ENCODE results near the gene JMY.
"Not testable (repeated sequence)": the region's sequence is repeated elsewhere in the genome, so short reads cannot be mapped to it uniquely, and the experiment has no call there.

JMY gene

GRCh38 chr5:79237740-79238560 is 2.0 kb downstream of the JMY start:
- no peak for DNase-seq

- DNase-seq = no peak
These were observed 4.6 kb downstream of the JMY start for GRCh38 chr5:79240561-79240960.

- no peak for DNase-seq
These were observed 5.6 kb downstream of the JMY start for GRCh38 chr5:79241535-79241979.

- DNase-seq = no peak
These were observed 6.5 kb downstream of the JMY start for GRCh38 chr5:79242242-79243039.

- DNase-seq = no peak
These were observed 7.3 kb downstream of the JMY start for GRCh38 chr5:79243224-79243623.

- DNase-seq = not testable (repeated sequence)
These were observed 18.1 kb downstream of the JMY start for GRCh38 chr5:79254067-79254466.

GRCh38 chr5:79255786-79256557 is 20.0 kb downstream of the JMY start:
- DNase-seq = peak; percentile 10

- no peak for DNase-seq
These were observed 20.6 kb downstream of the JMY start for GRCh38 chr5:79256563-79256962.

- DNase-seq = no peak
These were observed 21.4 kb downstream of the JMY start for GRCh38 chr5:79257314-79257713.

GRCh38 chr5:79258801-79259200 is 22.9 kb downstream of the JMY start:
- DNase-seq = no peak

- DNase-seq = no peak
These were observed 23.5 kb downstream of the JMY start for GRCh38 chr5:79259383-79259782.

- DNase-seq = no peak
These were observed 23.9 kb downstream of the JMY start for GRCh38 chr5:79259810-79260209.

- DNase-seq = no peak
These were observed 26.0 kb downstream of the JMY start for GRCh38 chr5:79261897-79262296.

- DNase-seq = no peak
These were observed 27.4 kb downstream of the JMY start for GRCh38 chr5:79263290-79263689.

- DNase-seq = no peak
These were observed 31.2 kb downstream of the JMY start for GRCh38 chr5:79267180-79267579.

GRCh38 chr5:79269733-79270166 is 33.8 kb downstream of the JMY start:
- no peak for DNase-seq

- no peak for DNase-seq
These were observed 37.4 kb downstream of the JMY start for GRCh38 chr5:79273341-79273740.

- DNase-seq = no peak
These were observed 48.9 kb downstream of the JMY start for GRCh38 chr5:79284846-79285245.

- no peak for DNase-seq
These were observed 49.4 kb downstream of the JMY start for GRCh38 chr5:79285285-79285684.

- no peak for DNase-seq
These were observed 49.9 kb downstream of the JMY start for GRCh38 chr5:79285833-79286232.

- DNase-seq = no peak
These were observed 51.4 kb downstream of the JMY start for GRCh38 chr5:79287380-79287779.

- DNase-seq = no peak
These were observed 52.0 kb downstream of the JMY start for GRCh38 chr5:79287907-79288306.

GRCh38 chr5:79295029-79295428 is 59.1 kb downstream of the JMY start:
- DNase-seq = no peak
